ENCODE results near the gene NRIP1. TPM values are rescaled to one million over a fixed set of nuclear protein-coding genes. Genes with fewer than 3 reads are reported as not detected.

The NRIP1 gene
- total and polyA plus RNA-seq, 2 donors = 22.5 to 46.7 TPM

DNA sequence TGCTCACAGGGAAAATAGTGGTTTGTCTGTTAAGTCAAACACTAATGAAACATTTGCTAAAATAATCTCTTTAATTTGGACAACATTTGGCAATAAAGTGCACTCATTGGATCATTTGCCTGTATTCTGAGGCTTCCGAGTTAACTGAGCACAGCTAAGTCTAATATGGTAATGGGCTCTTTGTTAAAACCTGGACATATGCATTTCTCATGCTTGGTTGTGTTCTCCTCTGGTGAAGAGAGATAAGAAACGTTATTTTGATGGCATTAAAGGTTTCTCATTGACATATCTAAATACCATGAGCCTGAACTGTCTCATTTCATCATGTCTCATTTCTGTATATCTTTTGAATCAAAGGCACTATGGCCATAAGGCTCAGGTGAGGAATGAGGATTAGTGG lies 13.4 kb upstream of the NRIP1 start:
- Histone ChIP-seq H3K27me3 (ENCODE audit: control insufficient read depth in 2 of 2, insufficient read depth in 1 of 2, low read length in 1 of 2) (no peaks in the 10 kb centered on the region), H3K4me1 (ENCODE audit: control insufficient read depth in 2 of 2, insufficient read depth in 2 of 2, low read length in 2 of 2) (peaks cover 0 to 2% of the 10 kb centered on the region in 2 donors), H3K4me3 (ENCODE audit: low read length in 2 of 2) (no peak overlapping the region), H3K27ac (ENCODE audit: low read depth in 1 of 2, low read length in 1 of 2) (no peak overlapping the region), H3K36me3 (ENCODE audit: control insufficient read depth in 2 of 2, insufficient read depth in 2 of 2, low read length in 1 of 2) (no peaks in the 10 kb centered on the region), H3K9me3 (ENCODE audit: control insufficient read depth in 2 of 2, insufficient read depth in 1 of 2, low read length in 1 of 2) (no peaks in the 10 kb centered on the region)
- DNase-seq (ENCODE audit: low read depth in 6 of 9, low spot score in 9 of 9) = no peak
- 72% methylated on average over 2 of the region's 2 CpGs for whole genome bisulfite sequencing

DNA sequence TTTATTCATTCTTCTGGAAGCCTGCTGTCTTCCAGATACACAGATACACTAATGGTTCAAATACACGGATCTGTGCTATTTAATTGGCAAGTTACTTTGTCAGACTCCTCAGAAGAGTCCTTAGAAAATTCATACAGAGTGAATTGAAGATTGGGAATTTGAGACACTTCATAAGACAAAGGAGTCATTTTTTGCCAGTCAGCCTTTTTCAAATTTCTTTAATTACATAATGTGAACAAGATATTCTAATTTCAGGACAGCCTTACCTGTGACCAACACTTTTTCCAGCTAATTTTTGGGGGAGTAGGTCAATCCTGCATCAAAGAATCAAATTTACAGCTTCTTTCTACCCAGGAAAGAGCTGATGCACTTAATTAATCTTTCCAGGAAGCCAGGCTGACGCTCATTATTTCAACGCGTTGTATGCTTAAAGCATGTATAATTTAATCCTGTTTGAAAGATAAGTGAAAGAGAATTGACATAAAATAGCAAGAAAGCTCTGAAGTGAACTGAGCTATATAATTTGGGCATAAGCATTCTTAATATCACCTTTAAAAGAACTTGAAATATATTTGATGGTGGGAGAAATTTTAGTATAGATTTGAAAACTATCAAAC lies 12.8 kb upstream of the NRIP1 start:
- Histone ChIP-seq H3K4me1 (ENCODE audit: control insufficient read depth in 2 of 2, insufficient read depth in 2 of 2, low read length in 2 of 2) (peaks cover 0 to 2% of the 10 kb centered on the region in 2 donors), H3K27ac (ENCODE audit: low read depth in 1 of 2, low read length in 1 of 2) (peak overlapping the region in 1 of 2 donors; percentile 9), H3K36me3 (ENCODE audit: control insufficient read depth in 2 of 2, insufficient read depth in 2 of 2, low read length in 1 of 2) (no peaks in the 10 kb centered on the region), H3K4me3 (ENCODE audit: low read length in 2 of 2) (no peak overlapping the region), H3K27me3 (ENCODE audit: control insufficient read depth in 2 of 2, insufficient read depth in 1 of 2, low read length in 1 of 2) (no peaks in the 10 kb centered on the region), H3K9me3 (ENCODE audit: control insufficient read depth in 2 of 2, insufficient read depth in 1 of 2, low read length in 1 of 2) (no peaks in the 10 kb centered on the region)
- WGBS = 80% methylated on average over 4 of the region's 4 CpGs
- DNase-seq (ENCODE audit: low read depth in 6 of 9, low spot score in 9 of 9) = no peak

DNA sequence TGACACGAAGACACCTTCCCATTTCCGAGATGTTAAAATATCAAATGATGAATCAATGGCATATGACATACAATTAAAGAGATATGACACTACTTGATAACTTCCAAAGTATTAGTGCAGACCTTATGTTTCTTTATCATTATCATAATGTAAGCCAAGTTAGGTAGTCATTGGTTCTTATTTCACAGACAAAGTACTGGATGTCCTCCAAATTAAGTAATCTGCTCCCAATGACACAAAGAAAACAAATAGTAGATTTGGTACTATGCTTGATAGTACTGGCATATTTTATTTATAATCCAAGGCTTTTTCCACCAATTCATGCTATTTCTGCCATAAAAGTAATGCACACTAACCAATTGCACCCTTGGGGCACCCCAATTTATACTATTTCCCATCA lies 11.9 kb upstream of the NRIP1 start:
- no peak for DNase-seq (ENCODE audit: low read depth in 6 of 9, low spot score in 9 of 9)
- WGBS = 96% methylated on average over 2 of the region's 2 CpGs

DNA sequence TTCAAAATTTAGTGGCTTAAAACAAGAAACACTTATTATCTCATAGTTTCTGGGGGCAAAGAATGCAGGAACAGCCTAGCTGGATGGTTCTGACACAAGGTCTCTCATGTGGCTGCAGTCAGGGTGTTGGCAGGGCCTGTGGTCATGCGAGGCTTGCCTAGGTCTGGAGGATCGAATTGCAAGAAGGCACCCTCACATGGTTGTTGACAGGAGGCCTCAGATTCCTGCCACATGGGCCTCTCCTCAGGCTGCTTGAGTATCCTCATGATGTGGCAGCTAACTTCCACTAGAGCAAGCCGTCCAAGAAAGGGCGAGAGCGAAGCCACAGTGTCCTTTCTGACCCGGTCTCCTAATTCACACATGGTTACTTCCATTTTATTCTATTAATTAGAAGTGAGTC lies 6.2 kb upstream of the NRIP1 start:
- WGBS = 97% methylated on average over 6 of the region's 6 CpGs
- DNase-seq (ENCODE audit: low read depth in 6 of 9, low spot score in 9 of 9) = no peak
- Histone ChIP-seq H3K4me3 (ENCODE audit: low read length in 2 of 2) (no peak overlapping the region), H3K36me3 (ENCODE audit: control insufficient read depth in 2 of 2, insufficient read depth in 2 of 2, low read length in 1 of 2) (no peaks in the 10 kb centered on the region), H3K9me3 (ENCODE audit: control insufficient read depth in 2 of 2, insufficient read depth in 1 of 2, low read length in 1 of 2) (no peaks in the 10 kb centered on the region), H3K4me1 (ENCODE audit: control insufficient read depth in 2 of 2, insufficient read depth in 2 of 2, low read length in 2 of 2) (no peaks in the 10 kb centered on the region), H3K27me3 (ENCODE audit: control insufficient read depth in 2 of 2, insufficient read depth in 1 of 2, low read length in 1 of 2) (no peaks in the 10 kb centered on the region), H3K27ac (ENCODE audit: low read depth in 1 of 2, low read length in 1 of 2) (no peak overlapping the region)

More for the DNA sequence above, 11.9 kb upstream of the NRIP1 start:
- Histone ChIP-seq H3K9me3 (ENCODE audit: control insufficient read depth in 2 of 2, insufficient read depth in 1 of 2, low read length in 1 of 2) (no peaks in the 10 kb centered on the region), H3K4me1 (ENCODE audit: control insufficient read depth in 2 of 2, insufficient read depth in 2 of 2, low read length in 2 of 2) (peaks cover 0 to 2% of the 10 kb centered on the region in 2 donors), H3K36me3 (ENCODE audit: control insufficient read depth in 2 of 2, insufficient read depth in 2 of 2, low read length in 1 of 2) (no peaks in the 10 kb centered on the region), H3K27me3 (ENCODE audit: control insufficient read depth in 2 of 2, insufficient read depth in 1 of 2, low read length in 1 of 2) (no peaks in the 10 kb centered on the region), H3K4me3 (ENCODE audit: low read length in 2 of 2) (no peak overlapping the region), H3K27ac (ENCODE audit: low read depth in 1 of 2, low read length in 1 of 2) (no peak overlapping the region)

DNA sequence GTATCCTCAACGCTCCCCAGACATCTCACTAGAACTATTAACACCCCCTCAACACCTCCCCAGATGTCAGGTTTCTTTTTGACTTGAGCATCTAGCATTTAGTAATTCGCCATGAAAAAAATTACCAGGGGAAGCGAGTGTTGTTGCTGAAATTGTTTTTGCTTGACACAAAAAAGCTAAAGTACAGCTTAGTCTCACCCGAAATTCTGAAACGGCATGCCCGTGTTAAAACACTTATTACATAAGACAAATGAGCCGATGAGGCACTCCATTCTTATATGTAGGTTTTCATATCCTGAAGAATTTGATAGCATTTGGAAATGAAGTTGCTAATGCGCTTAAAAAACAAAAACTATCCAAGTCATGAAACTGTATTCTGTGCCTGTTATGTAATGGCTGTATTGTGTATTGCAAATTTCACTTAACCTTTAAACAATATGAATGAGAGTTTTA lies 1.3 kb upstream of the NRIP1 start:
- H3K36me3 ChIP-seq (ENCODE audit: control insufficient read depth in 2 of 2, insufficient read depth in 2 of 2, low read length in 1 of 2) = no peaks in the 10 kb centered on the region
- DNase-seq (ENCODE audit: low read depth in 6 of 9, low spot score in 9 of 9) = no peak
- peak overlapping the region; percentile 82 to 93 for H3K4me3 ChIP-seq (ENCODE audit: low read length in 2 of 2)
- H3K9me3 ChIP-seq (ENCODE audit: control insufficient read depth in 2 of 2, insufficient read depth in 1 of 2, low read length in 1 of 2) = peaks cover 0 to 2% of the 10 kb centered on the region in 2 donors
- WGBS = 1% methylated on average over 8 of the region's 8 CpGs
- H3K27me3 ChIP-seq (ENCODE audit: control insufficient read depth in 2 of 2, insufficient read depth in 1 of 2, low read length in 1 of 2) = no peaks in the 10 kb centered on the region
- peaks cover 1 to 5% of the 10 kb centered on the region in 2 donors for H3K4me1 ChIP-seq (ENCODE audit: control insufficient read depth in 2 of 2, insufficient read depth in 2 of 2, low read length in 2 of 2)
- H3K27ac ChIP-seq (ENCODE audit: low read depth in 1 of 2, low read length in 1 of 2) = peak overlapping the region; percentile 93 to 97

DNA sequence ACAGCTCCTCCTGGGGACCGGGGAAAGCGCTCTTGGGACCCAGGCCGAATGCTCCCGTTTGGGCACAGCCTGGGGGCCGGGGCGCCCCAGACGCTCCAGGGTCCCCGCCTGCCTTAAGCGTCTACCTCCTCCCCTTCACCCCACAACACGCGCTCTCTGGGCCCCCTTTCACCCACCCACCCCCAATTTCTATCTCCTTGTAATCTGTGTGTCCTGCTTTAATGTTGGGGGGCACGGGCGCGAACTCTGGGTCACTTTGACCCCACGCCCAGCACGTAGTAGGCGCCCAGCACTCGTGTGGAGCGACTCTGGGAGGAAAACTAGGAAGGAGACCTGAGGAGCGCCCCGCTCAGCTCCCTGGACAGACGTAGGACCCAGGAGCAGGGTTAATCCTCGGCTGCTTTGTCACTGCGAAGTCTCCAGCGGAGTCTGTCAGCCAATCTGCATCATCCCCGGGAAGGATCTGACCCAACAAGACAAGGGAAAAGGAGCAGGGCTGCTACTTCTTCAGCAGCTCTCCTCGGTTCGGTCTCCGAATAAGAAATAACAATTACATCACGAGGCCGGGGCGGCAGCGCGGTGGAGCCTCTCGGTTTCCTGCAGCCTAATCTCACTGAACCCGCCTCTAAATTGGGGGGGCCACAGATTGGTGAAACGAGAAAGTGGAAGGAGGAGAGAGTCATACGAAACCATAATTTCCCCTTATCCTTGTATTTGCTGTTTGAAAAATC lies 757 bp upstream of the NRIP1 start:
- no peaks in the 10 kb centered on the region for H3K36me3 ChIP-seq (ENCODE audit: control insufficient read depth in 2 of 2, insufficient read depth in 2 of 2, low read length in 1 of 2)
- no peaks in the 10 kb centered on the region for H3K27me3 ChIP-seq (ENCODE audit: control insufficient read depth in 2 of 2, insufficient read depth in 1 of 2, low read length in 1 of 2)
- H3K4me1 ChIP-seq (ENCODE audit: control insufficient read depth in 2 of 2, insufficient read depth in 2 of 2, low read length in 2 of 2) = peaks cover 7 to 9% of the 10 kb centered on the region in 2 donors
- peak in 3 of 9 donors; percentile 73 to 88 (median 76) for DNase-seq (ENCODE audit: low read depth in 6 of 9, low spot score in 9 of 9)
- peaks cover 0 to 2% of the 10 kb centered on the region in 2 donors for H3K9me3 ChIP-seq (ENCODE audit: control insufficient read depth in 2 of 2, insufficient read depth in 1 of 2, low read length in 1 of 2)
- peak overlapping the region; percentile 82 to 93 for H3K4me3 ChIP-seq (ENCODE audit: low read length in 2 of 2)
- under 1% methylated on average over 38 of the region's 38 CpGs for WGBS
- peak overlapping the region; percentile 93 to 97 for H3K27ac ChIP-seq (ENCODE audit: low read depth in 1 of 2, low read length in 1 of 2)

DNA sequence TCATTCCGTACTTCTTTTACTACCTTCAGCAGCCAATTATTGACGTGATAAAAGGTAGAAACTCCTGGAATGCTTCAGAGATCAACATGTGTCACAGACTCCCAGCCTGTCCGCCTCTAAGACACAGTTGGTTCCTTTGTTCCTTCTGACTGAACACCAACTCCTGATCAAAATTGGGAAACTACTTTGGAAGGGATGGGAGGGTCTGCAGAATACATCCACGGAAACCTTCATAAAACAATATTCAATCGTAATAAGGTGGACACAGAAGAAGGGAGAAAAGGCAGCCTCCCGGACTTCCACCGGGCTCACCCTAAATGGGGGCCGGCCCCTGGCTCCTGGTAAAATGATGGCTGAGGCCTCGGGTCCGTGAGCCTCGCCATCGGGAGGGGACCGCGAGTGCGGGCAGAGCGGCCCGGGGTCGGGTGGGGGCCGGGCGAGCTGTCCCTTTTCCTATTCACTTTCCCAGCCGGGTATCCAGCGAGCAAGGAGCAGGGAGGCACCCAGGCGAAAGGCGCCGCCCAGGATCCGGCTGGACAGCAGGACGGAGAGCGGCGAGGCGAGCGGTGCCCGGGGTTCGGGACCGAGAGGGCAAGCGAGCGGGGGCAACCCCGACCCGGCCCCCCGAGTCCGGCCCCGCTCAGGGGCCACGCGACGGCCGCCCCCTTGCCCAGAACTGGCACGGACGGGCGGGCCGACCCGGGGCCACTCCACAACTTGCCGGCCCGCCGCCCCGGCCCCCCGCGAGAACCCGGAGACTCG lies 805 bp downstream of the NRIP1 start:
- WGBS = 1% methylated on average over 58 of the region's 58 CpGs
- peaks cover 7 to 10% of the 10 kb centered on the region in 2 donors for H3K4me1 ChIP-seq (ENCODE audit: control insufficient read depth in 2 of 2, insufficient read depth in 2 of 2, low read length in 2 of 2)

DNA sequence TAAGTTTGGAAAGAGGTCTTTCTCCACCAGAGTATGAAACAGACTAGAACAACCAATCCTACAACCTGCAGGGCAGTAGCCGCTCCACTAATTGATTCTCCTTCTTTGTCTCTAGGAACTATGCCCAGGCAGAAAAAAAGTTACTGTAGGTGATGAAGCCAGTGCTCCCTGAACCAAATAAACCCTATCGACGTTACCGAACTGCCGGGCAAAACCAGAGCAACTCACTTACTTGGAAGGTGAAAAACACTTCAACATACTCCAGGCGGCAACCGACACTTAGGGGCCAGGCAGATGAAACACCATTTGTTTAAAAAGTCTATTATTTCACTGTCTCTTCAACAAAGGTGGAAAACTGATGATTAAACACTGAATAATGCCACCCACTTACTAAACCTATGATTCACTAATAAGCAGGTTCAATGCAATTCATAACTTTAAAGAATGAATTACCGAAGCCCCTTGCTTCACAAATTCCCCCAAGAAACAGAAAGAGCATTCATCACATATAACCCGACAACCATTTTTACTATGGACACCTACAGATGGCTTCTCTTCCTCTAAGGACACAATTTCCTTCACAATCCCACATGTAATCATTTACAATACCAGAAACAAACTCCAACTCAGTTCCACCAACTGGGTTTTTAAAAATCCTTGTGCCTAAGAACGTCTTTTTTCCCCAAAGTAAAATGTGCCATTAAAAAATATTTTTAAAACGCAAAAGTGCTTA lies 1.6 kb downstream of the NRIP1 start:
- DNase-seq (ENCODE audit: low read depth in 6 of 9, low spot score in 9 of 9) = peak in 2 of 9 donors; percentile 43 to 73
- WGBS = 3% methylated on average over 11 of the region's 11 CpGs
- H3K4me1 ChIP-seq (ENCODE audit: control insufficient read depth in 2 of 2, insufficient read depth in 2 of 2, low read length in 2 of 2) = peaks cover 9 to 12% of the 10 kb centered on the region in 2 donors
- H3K9me3 ChIP-seq (ENCODE audit: control insufficient read depth in 2 of 2, insufficient read depth in 1 of 2, low read length in 1 of 2) = peaks cover 0 to 2% of the 10 kb centered on the region in 2 donors
- H3K27me3 ChIP-seq (ENCODE audit: control insufficient read depth in 2 of 2, insufficient read depth in 1 of 2, low read length in 1 of 2) = no peaks in the 10 kb centered on the region
- no peaks in the 10 kb centered on the region for H3K36me3 ChIP-seq (ENCODE audit: control insufficient read depth in 2 of 2, insufficient read depth in 2 of 2, low read length in 1 of 2)
- H3K4me3 ChIP-seq (ENCODE audit: low read length in 2 of 2) = peak overlapping the region; percentile 85 to 93
- H3K27ac ChIP-seq (ENCODE audit: low read depth in 1 of 2, low read length in 1 of 2) = peak overlapping the region; percentile 80 to 85

More for the DNA sequence above, 805 bp downstream of the NRIP1 start:
- no peaks in the 10 kb centered on the region for H3K27me3 ChIP-seq (ENCODE audit: control insufficient read depth in 2 of 2, insufficient read depth in 1 of 2, low read length in 1 of 2)
- peak in 2 of 9 donors; percentile 42 to 66 for DNase-seq (ENCODE audit: low read depth in 6 of 9, low spot score in 9 of 9)
- peak overlapping the region; percentile 85 to 93 for H3K4me3 ChIP-seq (ENCODE audit: low read length in 2 of 2)
- no peaks in the 10 kb centered on the region for H3K36me3 ChIP-seq (ENCODE audit: control insufficient read depth in 2 of 2, insufficient read depth in 2 of 2, low read length in 1 of 2)
- H3K27ac ChIP-seq (ENCODE audit: low read depth in 1 of 2, low read length in 1 of 2) = peak overlapping the region; percentile 85 to 97
- H3K9me3 ChIP-seq (ENCODE audit: control insufficient read depth in 2 of 2, insufficient read depth in 1 of 2, low read length in 1 of 2) = peaks cover 0 to 2% of the 10 kb centered on the region in 2 donors
